Measurements from ENCODE around the gene PDE4B. TPM values are rescaled to one million over a fixed set of nuclear protein-coding genes. Genes with fewer than 3 reads are reported as not detected.

PDE4B gene
- total RNA-seq, 1 experiment from 2014 or later = 3.3 TPM

GRCh38 chr1:66182551-66183178, 390.0 kb downstream of the PDE4B start:
- Mint-ChIP-seq H3K27ac (ENCODE audit: low read depth, unreplicated experiment) (peak overlapping the region; percentile 64), H3K9me3 (ENCODE audit: unreplicated experiment) (no peaks in the 10 kb centered on the region), H3K36me3 (ENCODE audit: insufficient read depth, unreplicated experiment) (no peaks in the 10 kb centered on the region), H3K4me1 (ENCODE audit: insufficient read depth, unreplicated experiment) (peaks cover 6% of the 10 kb centered on the region), H3K27me3 (ENCODE audit: insufficient read depth, unreplicated experiment) (no peaks in the 10 kb centered on the region), H3K4me3 (ENCODE audit: unreplicated experiment) (no peak overlapping the region)
- DNase-seq (ENCODE audit: unreplicated experiment) = peak; percentile 79
- ChIA-PET POLR2A (interaction anchor here (0.6 kb wide), 2 partner anchors 253 to 384 kb away, joined by 3 read pairs; no protein-coding TSS in a partner anchor), CTCF (interaction anchor here (0.7 to 4.0 kb wide), 3 partner anchors 60 to 752 kb away, joined by 3 to 29 read pairs (median 3); no protein-coding TSS in a partner anchor)
- no TSS peak for BruUV-seq (replicated peaks)
- TF ChIP-seq, protein P1, sequence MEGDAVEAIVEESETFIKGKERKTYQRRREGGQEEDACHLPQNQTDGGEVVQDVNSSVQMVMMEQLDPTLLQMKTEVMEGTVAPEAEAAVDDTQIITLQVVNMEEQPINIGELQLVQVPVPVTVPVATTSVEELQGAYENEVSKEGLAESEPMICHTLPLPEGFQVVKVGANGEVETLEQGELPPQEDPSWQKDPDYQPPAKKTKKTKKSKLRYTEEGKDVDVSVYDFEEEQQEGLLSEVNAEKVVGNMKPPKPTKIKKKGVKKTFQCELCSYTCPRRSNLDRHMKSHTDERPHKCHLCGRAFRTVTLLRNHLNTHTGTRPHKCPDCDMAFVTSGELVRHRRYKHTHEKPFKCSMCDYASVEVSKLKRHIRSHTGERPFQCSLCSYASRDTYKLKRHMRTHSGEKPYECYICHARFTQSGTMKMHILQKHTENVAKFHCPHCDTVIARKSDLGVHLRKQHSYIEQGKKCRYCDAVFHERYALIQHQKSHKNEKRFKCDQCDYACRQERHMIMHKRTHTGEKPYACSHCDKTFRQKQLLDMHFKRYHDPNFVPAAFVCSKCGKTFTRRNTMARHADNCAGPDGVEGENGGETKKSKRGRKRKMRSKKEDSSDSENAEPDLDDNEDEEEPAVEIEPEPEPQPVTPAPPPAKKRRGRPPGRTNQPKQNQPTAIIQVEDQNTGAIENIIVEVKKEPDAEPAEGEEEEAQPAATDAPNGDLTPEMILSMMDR (IDR thresholded peaks at IDR 0.05; ENCODE audit: unreplicated experiment) = no peak
- intact Hi-C loops (cut with micrococcal nuclease) = no loop called here

DNA sequence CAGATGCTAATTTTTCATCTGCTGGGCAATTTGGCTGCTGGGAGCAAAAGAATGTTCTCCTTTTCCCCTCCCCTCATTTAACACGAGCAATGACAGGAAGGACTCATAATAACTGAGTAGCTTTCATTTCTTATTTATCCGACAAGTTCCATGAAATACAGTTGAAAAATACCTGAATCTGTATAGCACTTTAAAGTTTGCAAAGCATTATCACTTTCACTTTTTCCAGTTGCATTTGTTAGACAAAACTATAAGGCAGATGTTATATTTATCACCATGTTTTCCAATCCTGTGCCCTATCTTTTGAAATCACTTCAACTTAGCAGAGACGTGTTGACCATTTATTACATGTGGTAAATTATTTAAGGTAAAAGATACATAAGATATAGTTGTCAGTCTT, 390.7 kb downstream of the PDE4B start:
- no TSS peak for BruUV-seq (replicated peaks)
- H3K36me3 Mint-ChIP-seq (ENCODE audit: insufficient read depth, unreplicated experiment) = peaks cover under 1% of the 10 kb centered on the region
- ChIA-PET POLR2A (no interaction called here), CTCF (interaction anchor here (4.0 kb wide), 1 partner anchor 60 kb away, joined by 29 read pairs; no protein-coding TSS in a partner anchor)
- H3K9me3 Mint-ChIP-seq (ENCODE audit: unreplicated experiment) = no peaks in the 10 kb centered on the region
- H3K27me3 Mint-ChIP-seq (ENCODE audit: insufficient read depth, unreplicated experiment) = no peaks in the 10 kb centered on the region
- DNase-seq (ENCODE audit: unreplicated experiment) = no peak
- H3K4me3 Mint-ChIP-seq (ENCODE audit: unreplicated experiment) = no peak overlapping the region
- H3K4me1 Mint-ChIP-seq (ENCODE audit: insufficient read depth, unreplicated experiment) = peaks cover 6% of the 10 kb centered on the region
- intact Hi-C loops (cut with micrococcal nuclease) = no loop called here
- peak overlapping the region; percentile 64 for H3K27ac Mint-ChIP-seq (ENCODE audit: low read depth, unreplicated experiment)
- TF ChIP-seq, protein P1 (IDR thresholded peaks at IDR 0.05; ENCODE audit: unreplicated experiment) = no peak

DNA sequence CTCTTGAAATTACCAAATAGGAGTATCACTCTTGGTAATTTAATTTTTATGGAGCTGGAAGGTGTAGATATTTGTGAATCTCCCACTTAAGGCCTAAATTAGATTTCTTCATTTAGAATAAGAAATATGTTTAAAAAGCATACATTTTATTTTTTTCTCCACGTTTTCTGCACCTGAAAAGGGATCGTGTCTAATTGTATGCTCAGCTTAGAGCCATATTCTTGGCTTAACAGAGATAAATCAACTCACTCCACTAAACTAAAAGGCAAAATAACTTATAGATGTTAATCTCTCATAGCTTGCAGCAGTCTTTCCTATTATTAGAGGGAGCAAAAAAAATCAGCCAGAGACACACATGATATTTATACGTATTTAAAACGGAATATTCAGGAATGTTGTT, 404.4 kb downstream of the PDE4B start:
- no peak for DNase-seq (ENCODE audit: unreplicated experiment)
- BruUV-seq (replicated peaks) = no TSS peak
- H3K27ac Mint-ChIP-seq (ENCODE audit: low read depth, unreplicated experiment) = no peak overlapping the region
- intact Hi-C loops (cut with micrococcal nuclease) = no loop called here
- TF ChIP-seq, protein P1 (IDR thresholded peaks at IDR 0.05; ENCODE audit: unreplicated experiment) = no peak
- peaks cover 5% of the 10 kb centered on the region for H3K9me3 Mint-ChIP-seq (ENCODE audit: unreplicated experiment)
- no peaks in the 10 kb centered on the region for H3K4me1 Mint-ChIP-seq (ENCODE audit: insufficient read depth, unreplicated experiment)
- no peaks in the 10 kb centered on the region for H3K36me3 Mint-ChIP-seq (ENCODE audit: insufficient read depth, unreplicated experiment)
- no peak overlapping the region for H3K4me3 Mint-ChIP-seq (ENCODE audit: unreplicated experiment)
- POLR2A ChIA-PET = no interaction called here
- peaks cover 23% of the 10 kb centered on the region for H3K27me3 Mint-ChIP-seq (ENCODE audit: insufficient read depth, unreplicated experiment)
- CTCF ChIA-PET = interaction anchor here (0.6 kb wide), 1 partner anchor 10 kb away, joined by 3 read pairs; no protein-coding TSS in a partner anchor

DNA sequence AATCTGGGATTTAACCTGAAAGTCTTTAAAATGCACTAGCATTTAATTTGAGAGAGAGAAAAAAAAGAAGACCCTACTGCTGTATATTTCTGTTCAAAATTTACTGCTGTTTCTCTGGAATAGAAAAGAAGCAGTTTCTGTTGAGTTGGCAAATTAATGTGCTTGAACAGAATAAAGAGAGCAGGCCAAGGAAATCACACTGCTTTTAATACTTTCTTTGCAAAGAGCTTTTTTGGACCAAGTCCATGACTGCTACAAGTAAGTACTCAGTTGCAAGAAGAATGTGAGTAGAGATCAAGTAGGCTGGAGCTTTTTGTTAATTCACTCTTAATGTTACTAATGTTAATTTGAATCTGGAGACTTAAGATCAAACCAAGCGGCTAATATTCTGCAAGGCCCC, 405.1 kb downstream of the PDE4B start:
- no peaks in the 10 kb centered on the region for H3K4me1 Mint-ChIP-seq (ENCODE audit: insufficient read depth, unreplicated experiment)
- BruUV-seq (replicated peaks) = no TSS peak
- ChIA-PET POLR2A (no interaction called here), CTCF (interaction anchor here (0.5 to 0.6 kb wide), 2 partner anchors 24 to 250 kb away, joined by 3 to 5 read pairs; no protein-coding TSS in a partner anchor)
- no peak overlapping the region for H3K27ac Mint-ChIP-seq (ENCODE audit: low read depth, unreplicated experiment)
- no peaks in the 10 kb centered on the region for H3K36me3 Mint-ChIP-seq (ENCODE audit: insufficient read depth, unreplicated experiment)
- TF ChIP-seq, protein P1 (IDR thresholded peaks at IDR 0.05; ENCODE audit: unreplicated experiment) = no peak
- intact Hi-C loops (cut with micrococcal nuclease) = no loop called here
- DNase-seq (ENCODE audit: unreplicated experiment) = no peak
- H3K9me3 Mint-ChIP-seq (ENCODE audit: unreplicated experiment) = no peaks in the 10 kb centered on the region
- peaks cover 16% of the 10 kb centered on the region for H3K27me3 Mint-ChIP-seq (ENCODE audit: insufficient read depth, unreplicated experiment)
- H3K4me3 Mint-ChIP-seq (ENCODE audit: unreplicated experiment) = no peak overlapping the region

Data from MCF 10A (cell line).